Fibroblast of villous mesenchyme (primary cell): ENCODE measurements around the gene SLC46A3. TPM values are rescaled to one million over a fixed set of nuclear protein-coding genes. Genes with fewer than 3 reads are reported as not detected.

ENCODE experiments used
- DNase-seq: peaks from one replicate; pipeline ENCODE4 v3.0.0-alpha.2; 2010; ENCODE audit warnings: low read depth
- H3K4me3 ChIP-seq: 2 replicates; pipeline ENCODE4 v1.5.1; 2011; ENCODE audit warnings: low read depth, mild to moderate bottlenecking, low read length
- CTCF ChIP-seq: IDR thresholded peaks from 2 replicates; pipeline ENCODE4 v1.5.1; 2012; ENCODE audit warnings: low read depth, mild to moderate bottlenecking, low read length; ENCODE audit not compliant: insufficient read depth
- total RNA-seq: library from RNA; depleted of rRNA; stranded (reverse); fragments of >200 nt; gene quantifications from 2 replicates; pipeline ENCODE4 v1.2.3, GENCODE V29; 2012

The SLC46A3 gene
- total RNA-seq, 1 donor, result 4.7 TPM

DNA sequence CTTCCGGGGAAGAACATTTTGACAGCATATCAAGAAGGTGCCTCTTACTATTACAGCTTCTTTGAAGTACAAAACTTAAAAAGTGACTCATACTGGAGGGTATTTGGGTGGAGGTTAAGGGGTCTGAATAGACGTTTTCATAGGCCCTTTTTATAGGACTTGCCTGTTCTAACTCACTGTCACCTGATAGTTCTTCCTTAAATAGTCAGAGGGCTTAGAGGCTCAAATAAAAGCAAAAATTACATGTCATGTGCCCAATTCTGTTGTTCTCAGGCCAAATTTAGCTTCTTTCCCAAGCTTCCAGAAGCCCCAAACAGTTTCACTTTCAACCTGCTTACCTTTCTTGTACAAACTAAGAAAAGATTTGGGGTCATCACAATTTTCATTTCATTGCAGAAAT, 16.1 kb upstream of the SLC46A3 start:
- no peak overlapping the region for H3K4me3 ChIP-seq
- TF ChIP-seq CTCF, result no peak
- DNase-seq, result peak; percentile 90

DNA sequence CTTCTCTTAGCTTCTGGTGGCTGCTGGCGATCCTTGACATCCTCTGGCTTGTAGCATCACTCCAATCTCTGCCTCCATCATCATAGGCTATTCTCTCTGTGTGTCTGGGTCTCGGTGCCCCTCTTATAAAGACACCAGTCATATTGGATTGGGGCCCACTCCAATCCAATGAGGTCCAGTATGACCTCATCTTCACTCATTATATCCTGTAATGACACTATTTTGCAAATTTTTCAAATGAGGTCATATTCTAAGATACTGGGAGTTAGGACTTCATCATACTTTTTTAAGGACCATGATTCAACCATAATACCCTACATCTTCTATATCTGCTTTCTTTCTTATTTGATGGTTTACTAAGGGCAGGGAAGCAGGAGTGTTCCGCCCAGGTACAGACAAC, 12.0 kb upstream of the SLC46A3 start:
- no peak overlapping the region for H3K4me3 ChIP-seq
- TF ChIP-seq CTCF, result no peak
- DNase-seq, result no peak

DNA sequence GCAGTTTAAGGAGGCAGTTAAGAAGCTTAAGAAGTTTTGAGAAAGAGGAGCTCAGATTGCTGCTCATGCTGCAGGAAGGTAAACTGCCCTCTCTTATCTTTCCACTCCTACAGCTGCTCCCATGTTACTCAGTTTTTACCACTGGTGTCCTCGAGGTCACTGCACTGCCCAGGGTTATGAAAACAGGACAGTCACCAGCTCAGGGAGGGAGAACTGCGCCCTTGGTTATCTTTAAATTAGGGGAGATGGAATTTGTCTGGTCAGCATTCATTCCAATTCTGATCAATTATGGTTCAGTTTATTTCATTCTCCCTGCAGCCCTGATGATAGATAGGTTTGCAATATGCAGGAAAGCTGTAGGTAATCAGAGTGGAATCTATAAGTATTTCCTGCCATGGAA, 10.8 kb upstream of the SLC46A3 start:
- no peak for DNase-seq
- TF ChIP-seq CTCF, result no peak
- H3K4me3 ChIP-seq, result no peak overlapping the region

DNA sequence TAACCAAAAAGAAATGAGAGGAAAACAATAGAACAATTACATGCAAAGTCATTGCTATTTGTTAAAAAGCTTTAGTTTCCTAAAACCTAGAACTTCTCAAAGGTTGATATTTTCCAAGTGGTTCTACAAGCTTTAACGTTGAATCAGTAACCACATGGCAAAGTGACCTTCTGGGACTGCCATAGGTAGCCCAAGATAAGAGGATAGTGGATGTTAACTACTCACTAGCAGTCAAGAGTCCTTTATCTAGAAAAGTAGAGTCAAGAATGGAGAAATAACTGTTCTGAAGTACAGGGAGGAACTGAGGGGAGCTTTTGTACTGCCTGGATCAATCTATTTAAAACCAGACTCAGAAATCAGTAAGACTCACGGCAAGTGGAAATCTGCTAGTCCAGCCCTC, 9.9 kb upstream of the SLC46A3 start:
- no peak overlapping the region for H3K4me3 ChIP-seq

GRCh38 chr13:28725046-28725610, 6.4 kb upstream of the SLC46A3 start:
- no peak overlapping the region for H3K4me3 ChIP-seq
- DNase-seq, result peak; percentile 82
- no peak for TF ChIP-seq CTCF

More for the DNA sequence above, 9.9 kb upstream of the SLC46A3 start:
- DNase-seq, result no peak
- no peak for TF ChIP-seq CTCF

DNA sequence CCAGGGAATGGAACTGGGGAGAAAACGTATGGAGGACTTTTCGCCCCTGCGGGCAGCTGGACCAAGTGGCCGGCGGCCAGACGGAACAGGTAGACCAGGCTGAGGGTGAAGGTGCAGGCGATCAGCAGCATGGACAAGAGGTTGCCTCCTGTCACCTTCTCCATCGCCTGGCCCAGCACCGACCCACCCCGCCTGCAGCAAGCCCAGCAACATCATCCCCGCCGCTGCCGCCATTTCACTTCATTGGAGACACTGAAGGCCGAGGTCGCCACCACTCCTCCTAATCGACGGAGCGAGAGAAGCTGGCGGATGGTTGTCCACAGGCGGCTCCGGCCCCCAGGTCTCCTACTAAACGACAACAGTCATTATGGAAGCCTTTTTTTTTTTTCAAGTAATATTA, 5.0 kb upstream of the SLC46A3 start:
- DNase-seq, result no peak
- TF ChIP-seq CTCF, result no peak
- no peak overlapping the region for H3K4me3 ChIP-seq

DNA sequence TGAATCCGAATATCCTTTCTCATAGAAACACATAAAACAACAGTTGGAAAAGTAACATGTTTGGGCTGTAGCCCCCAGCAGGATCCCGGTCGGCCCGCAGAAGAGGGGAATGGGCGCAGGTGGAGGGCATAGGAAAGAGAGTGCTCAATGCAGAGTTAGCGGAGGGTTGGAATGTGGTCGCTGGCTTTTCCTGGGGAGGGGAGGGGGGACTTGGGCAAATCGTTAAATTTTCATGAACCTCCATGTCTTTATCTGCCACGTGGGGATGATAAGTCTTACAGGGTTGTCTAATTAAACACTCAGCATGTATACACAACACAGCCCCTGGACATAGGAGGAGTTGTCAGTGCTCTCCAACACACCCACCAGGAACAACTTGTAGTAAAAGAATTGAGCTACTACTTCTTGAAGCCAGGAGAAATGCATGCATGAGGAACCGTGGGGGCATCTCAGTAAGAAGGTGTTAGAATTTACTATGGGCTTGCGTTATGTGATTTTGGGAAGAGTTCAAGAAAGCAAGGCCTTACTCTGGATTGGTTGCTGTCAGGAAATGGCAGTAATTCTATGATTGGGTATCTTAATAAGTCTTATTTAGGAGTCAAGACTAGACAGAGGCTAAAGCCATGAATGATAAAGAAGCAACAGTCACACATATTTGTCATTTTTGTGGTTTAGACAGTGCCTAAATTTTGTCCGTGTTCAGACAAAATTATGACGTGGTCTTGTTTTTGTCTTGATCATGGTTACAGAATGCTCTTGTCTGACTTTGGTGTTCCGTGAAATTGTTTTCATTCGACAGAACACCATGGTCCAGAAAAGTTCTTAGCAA, 671 bp upstream of the SLC46A3 start:
- peak overlapping the region; percentile 58 for H3K4me3 ChIP-seq
- no peak for TF ChIP-seq CTCF
- peak; percentile 91 for DNase-seq
